ENCODE data around the gene SLC15A1. TPM values are rescaled to one million over a fixed set of nuclear protein-coding genes. Genes with fewer than 3 reads are reported as not detected.

Gene SLC15A1
- total and polyA plus RNA-seq, 4 donors = 0.10 to 0.24 (median 0.13) TPM

DNA sequence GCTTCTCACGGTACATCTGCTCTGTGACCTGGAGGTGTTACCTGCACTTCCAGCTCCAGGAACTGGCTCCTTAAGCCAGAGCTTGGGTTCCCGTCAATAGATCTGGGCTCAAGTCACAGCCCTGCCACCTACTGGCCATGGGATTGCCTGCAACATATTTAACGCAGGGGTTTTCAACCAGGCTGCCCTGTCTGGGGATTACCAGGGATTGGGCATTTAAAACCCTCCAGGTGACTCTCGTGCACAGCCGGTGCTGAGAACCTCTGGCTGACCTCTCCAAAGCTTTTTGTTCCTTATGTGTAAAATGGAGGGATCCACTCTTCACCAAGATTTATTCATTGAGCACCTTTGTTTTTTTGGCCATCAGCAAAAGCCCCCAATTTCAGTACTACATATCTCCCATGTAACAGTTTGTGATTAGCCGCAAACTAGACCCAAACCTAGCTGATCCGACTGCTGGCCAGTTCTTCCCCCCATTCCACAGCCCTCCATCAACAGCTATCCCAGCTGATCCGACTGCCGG is 98.9 kb downstream of the SLC15A1 start:
- Histone ChIP-seq H3K4me3 (ENCODE audit: low read depth, low read length) (no peak overlapping the region), H3K9me3 (ENCODE audit: control insufficient read depth, insufficient read depth, low read length) (no peaks in the 10 kb centered on the region), H3K4me1 (ENCODE audit: control insufficient read depth, insufficient read depth, low read length) (no peaks in the 10 kb centered on the region), H3K36me3 (ENCODE audit: control insufficient read depth, insufficient read depth, low read length) (no peaks in the 10 kb centered on the region), H3K27ac (ENCODE audit: low read depth, low read length) (no peak overlapping the region), H3K27me3 (ENCODE audit: control insufficient read depth, insufficient read depth, low read length) (peaks cover 3% of the 10 kb centered on the region)
- DNase-seq (ENCODE audit: low read depth in 4 of 6, low spot score in 6 of 6) = peak; percentile 48 to 93 (median 64)
- 49% methylated on average over 7 of the region's 9 CpGs for WGBS (ENCODE audit: insufficient coverage)

DNA sequence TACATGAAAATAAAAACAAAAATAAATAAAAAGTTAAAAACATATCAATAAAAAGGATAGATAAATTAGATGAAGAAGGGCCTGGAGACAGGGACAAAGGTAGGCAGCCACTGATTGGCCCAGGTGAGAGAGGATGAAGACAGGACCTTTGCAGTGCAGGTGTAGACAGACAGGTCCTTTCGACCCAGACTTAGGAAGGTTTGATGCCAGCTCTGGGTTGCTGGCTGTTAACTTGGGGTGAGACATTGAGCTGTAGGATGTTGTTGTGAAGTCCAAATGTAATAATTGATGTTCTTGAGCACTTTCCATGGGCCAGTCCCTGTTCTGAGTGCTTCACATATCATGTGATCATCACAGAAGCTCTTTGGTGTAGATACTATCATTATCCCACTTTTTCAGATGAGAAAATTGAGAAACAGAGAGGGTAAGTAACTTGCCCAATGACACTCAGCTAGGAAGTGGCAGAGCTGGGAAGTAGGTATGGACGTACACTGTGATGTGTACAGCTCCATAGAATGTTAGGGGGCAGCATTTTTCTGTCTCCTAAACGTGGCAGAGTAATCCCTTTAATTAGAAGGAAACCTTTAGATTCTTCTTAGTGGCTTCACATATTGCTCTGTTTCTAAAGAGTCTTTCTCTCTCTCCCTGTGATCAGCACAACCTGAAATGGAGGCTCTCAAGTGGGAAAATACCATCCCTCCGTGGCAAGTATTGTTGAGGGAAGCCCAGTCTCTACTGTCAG is 99.6 kb downstream of the SLC15A1 start:
- DNase-seq (ENCODE audit: low read depth in 4 of 6, low spot score in 6 of 6) = no peak
- H3K27me3 ChIP-seq (ENCODE audit: control insufficient read depth, insufficient read depth, low read length) = peaks cover 3% of the 10 kb centered on the region
- 50% methylated on average over 2 of the region's 4 CpGs for WGBS (ENCODE audit: insufficient coverage)

DNA sequence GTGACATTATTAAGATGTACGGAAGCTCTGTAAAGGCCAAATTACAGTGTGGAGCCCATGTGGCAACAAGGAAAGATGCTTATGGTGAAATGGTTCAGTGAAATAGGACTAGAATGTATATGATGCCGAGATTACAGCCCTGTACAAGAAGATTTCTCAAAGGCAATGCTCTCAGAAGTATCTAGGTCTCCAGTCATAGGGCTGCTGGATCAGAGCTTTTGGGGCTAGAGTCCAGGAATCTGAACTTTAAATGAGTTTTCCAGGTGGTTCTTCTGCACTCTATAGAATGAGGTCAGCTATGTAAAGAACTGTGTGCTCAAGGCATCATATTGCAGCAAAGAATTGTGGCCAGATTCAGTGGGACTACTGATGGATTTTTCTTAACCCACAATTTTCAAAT is 100.2 kb downstream of the SLC15A1 start:
- no peaks in the 10 kb centered on the region for H3K36me3 ChIP-seq (ENCODE audit: control insufficient read depth, insufficient read depth, low read length)
- H3K27me3 ChIP-seq (ENCODE audit: control insufficient read depth, insufficient read depth, low read length) = peaks cover 3% of the 10 kb centered on the region
- DNase-seq (ENCODE audit: low read depth in 4 of 6, low spot score in 6 of 6) = no peak
- H3K4me1 ChIP-seq (ENCODE audit: control insufficient read depth, insufficient read depth, low read length) = no peaks in the 10 kb centered on the region
- H3K4me3 ChIP-seq (ENCODE audit: low read depth, low read length) = no peak overlapping the region
- 40% methylated on average over 2 of the region's 2 CpGs for WGBS (ENCODE audit: insufficient coverage)
- no peaks in the 10 kb centered on the region for H3K9me3 ChIP-seq (ENCODE audit: control insufficient read depth, insufficient read depth, low read length)
- H3K27ac ChIP-seq (ENCODE audit: low read depth, low read length) = no peak overlapping the region

More for the DNA sequence above, 99.6 kb downstream of the SLC15A1 start:
- no peaks in the 10 kb centered on the region for H3K36me3 ChIP-seq (ENCODE audit: control insufficient read depth, insufficient read depth, low read length)
- H3K4me1 ChIP-seq (ENCODE audit: control insufficient read depth, insufficient read depth, low read length) = no peaks in the 10 kb centered on the region
- no peaks in the 10 kb centered on the region for H3K9me3 ChIP-seq (ENCODE audit: control insufficient read depth, insufficient read depth, low read length)
- H3K4me3 ChIP-seq (ENCODE audit: low read depth, low read length) = no peak overlapping the region
- no peak overlapping the region for H3K27ac ChIP-seq (ENCODE audit: low read depth, low read length)

DNA sequence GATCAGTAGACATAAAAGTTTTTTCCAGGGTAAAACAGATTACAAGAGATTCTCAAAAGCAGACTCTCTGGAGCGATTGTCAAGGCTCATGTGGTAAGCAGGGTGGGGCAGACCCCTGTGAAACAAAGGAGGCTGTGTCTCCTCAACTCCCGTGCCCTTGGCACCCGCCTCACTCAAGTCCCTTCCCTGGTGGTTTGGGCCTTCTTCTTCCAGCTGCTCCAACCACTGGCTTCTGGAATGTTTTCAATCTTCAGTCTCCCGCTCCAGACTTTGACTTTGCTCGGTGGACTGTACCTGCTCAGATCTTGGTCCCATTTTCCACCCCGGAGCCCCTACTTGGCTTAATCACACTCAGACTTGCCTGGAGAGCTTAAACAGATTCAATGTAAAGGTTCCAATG is 100.7 kb downstream of the SLC15A1 start:
- DNase-seq (ENCODE audit: low read depth in 4 of 6, low spot score in 6 of 6) = no peak
- Histone ChIP-seq H3K27ac (ENCODE audit: low read depth, low read length) (no peak overlapping the region), H3K36me3 (ENCODE audit: control insufficient read depth, insufficient read depth, low read length) (no peaks in the 10 kb centered on the region), H3K4me1 (ENCODE audit: control insufficient read depth, insufficient read depth, low read length) (no peaks in the 10 kb centered on the region), H3K4me3 (ENCODE audit: low read depth, low read length) (no peak overlapping the region), H3K9me3 (ENCODE audit: control insufficient read depth, insufficient read depth, low read length) (no peaks in the 10 kb centered on the region), H3K27me3 (ENCODE audit: control insufficient read depth, insufficient read depth, low read length) (peaks cover 3% of the 10 kb centered on the region)
- WGBS (ENCODE audit: insufficient coverage) = 100% methylated on average over 4 of the region's 6 CpGs

DNA sequence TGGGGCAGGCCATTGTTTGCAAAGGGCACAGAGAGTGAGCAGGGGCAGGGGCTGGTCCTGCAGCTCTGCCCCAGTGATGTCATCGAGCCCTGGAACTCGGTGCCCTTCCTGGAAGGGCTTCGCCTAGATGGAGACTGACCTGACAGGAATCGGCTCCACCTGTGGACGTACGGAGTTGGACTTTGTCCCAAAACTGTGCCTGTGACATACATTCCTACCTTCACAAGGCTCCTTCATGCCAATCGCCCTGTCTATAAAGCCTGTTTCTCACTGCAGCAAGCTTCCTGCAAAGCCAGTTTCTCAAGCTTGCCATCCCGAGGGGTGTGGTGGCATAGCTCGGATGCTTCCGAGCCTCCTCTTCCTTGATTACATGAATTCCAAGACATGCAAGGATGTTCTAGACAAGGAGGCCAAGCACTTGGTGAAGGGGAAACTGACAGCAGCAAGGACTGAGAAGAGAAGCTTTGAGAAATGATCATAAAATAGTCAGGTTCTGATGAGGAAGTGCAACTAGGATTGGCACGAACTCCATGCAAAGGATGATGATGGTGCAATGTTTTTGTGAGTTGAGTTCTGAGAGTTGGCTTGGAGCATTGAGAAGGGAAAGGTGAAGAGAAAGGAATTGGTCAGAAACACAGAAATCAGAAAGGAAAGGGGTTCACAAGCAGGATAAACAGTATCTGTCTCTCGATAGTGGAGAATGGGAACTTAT is 101.9 kb downstream of the SLC15A1 start:
- Histone ChIP-seq H3K4me3 (ENCODE audit: low read depth, low read length) (no peak overlapping the region), H3K4me1 (ENCODE audit: control insufficient read depth, insufficient read depth, low read length) (no peaks in the 10 kb centered on the region), H3K27ac (ENCODE audit: low read depth, low read length) (no peak overlapping the region), H3K27me3 (ENCODE audit: control insufficient read depth, insufficient read depth, low read length) (peaks cover 3% of the 10 kb centered on the region), H3K9me3 (ENCODE audit: control insufficient read depth, insufficient read depth, low read length) (no peaks in the 10 kb centered on the region), H3K36me3 (ENCODE audit: control insufficient read depth, insufficient read depth, low read length) (no peaks in the 10 kb centered on the region)
- no peak for DNase-seq (ENCODE audit: low read depth in 4 of 6, low spot score in 6 of 6)
- WGBS (ENCODE audit: insufficient coverage) = 84% methylated on average over 11 of the region's 12 CpGs

DNA sequence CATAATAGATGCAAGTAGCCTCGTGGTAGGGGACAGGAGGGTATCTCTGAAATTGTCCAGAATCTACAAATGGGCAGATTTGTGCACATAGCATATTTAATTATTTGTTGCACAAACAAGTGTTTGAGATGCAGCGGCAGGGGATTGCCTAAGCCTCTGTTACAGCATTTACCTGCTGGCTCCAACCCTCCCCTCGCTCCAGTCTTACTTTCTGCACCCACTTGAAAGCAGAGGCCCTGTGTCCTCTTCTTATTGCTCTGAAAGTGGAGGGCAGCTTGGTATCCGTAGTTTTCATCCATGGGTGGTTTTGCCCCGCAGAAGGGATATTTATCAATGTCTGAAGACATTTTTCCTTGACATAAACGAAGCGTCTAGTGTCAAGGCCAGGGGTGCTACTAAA is 102.6 kb downstream of the SLC15A1 start:
- Histone ChIP-seq H3K4me1 (ENCODE audit: control insufficient read depth, insufficient read depth, low read length) (no peaks in the 10 kb centered on the region), H3K9me3 (ENCODE audit: control insufficient read depth, insufficient read depth, low read length) (no peaks in the 10 kb centered on the region), H3K36me3 (ENCODE audit: control insufficient read depth, insufficient read depth, low read length) (no peaks in the 10 kb centered on the region), H3K27me3 (ENCODE audit: control insufficient read depth, insufficient read depth, low read length) (peaks cover 3% of the 10 kb centered on the region), H3K4me3 (ENCODE audit: low read depth, low read length) (no peak overlapping the region), H3K27ac (ENCODE audit: low read depth, low read length) (no peak overlapping the region)
- 85% methylated on average over 5 of the region's 7 CpGs for WGBS (ENCODE audit: insufficient coverage)
- DNase-seq (ENCODE audit: low read depth in 4 of 6, low spot score in 6 of 6) = no peak

DNA sequence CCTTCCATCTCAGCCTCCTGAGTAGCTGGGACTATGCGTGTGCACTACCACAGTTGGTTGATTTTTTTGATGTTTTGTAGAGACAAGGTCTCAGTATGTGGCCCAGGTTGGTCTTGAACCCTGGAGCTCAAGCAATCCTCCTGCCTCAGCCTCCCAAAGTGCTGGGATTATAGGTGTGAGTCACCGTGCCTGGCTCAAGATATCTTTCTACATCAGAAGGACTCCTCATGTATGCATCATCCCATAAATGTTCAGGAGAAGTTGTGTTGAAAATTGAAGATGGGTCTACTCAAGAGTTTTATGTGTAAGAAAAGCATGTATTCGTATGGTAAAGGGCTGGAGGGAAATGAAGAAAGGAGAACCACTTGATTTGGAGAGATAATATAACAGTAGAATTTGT is 103.8 kb downstream of the SLC15A1 start:
- H3K27me3 ChIP-seq (ENCODE audit: control insufficient read depth, insufficient read depth, low read length) = peaks cover under 1% of the 10 kb centered on the region
- H3K4me3 ChIP-seq (ENCODE audit: low read depth, low read length) = no peak overlapping the region
- no peaks in the 10 kb centered on the region for H3K36me3 ChIP-seq (ENCODE audit: control insufficient read depth, insufficient read depth, low read length)
- no peak overlapping the region for H3K27ac ChIP-seq (ENCODE audit: low read depth, low read length)
- no peak for DNase-seq (ENCODE audit: low read depth in 4 of 6, low spot score in 6 of 6)
- 63% methylated on average over 1 of the region's 3 CpGs for WGBS (ENCODE audit: insufficient coverage)
- no peaks in the 10 kb centered on the region for H3K4me1 ChIP-seq (ENCODE audit: control insufficient read depth, insufficient read depth, low read length)
- H3K9me3 ChIP-seq (ENCODE audit: control insufficient read depth, insufficient read depth, low read length) = no peaks in the 10 kb centered on the region

DNA sequence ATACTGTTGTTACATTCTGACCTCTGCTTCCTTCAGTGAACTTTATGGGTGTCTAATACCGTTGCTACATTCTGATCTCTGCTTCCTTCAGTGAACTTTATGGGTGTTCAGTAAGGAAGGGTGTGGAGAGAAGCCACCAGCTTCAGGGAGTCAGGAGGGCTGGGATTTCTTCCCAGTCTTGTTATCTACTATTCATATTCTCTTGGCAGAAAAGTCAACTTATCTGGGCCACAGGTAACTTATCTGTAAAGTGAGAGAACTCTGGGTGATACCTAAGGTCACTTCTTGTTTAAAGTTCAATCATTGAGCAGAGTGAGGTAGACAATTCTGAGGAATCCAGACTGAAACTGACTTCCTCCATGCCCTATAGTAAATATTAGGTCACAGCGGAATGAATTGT is 104.3 kb downstream of the SLC15A1 start:
- Histone ChIP-seq H3K9me3 (ENCODE audit: control insufficient read depth, insufficient read depth, low read length) (no peaks in the 10 kb centered on the region), H3K27me3 (ENCODE audit: control insufficient read depth, insufficient read depth, low read length) (no peaks in the 10 kb centered on the region), H3K36me3 (ENCODE audit: control insufficient read depth, insufficient read depth, low read length) (no peaks in the 10 kb centered on the region), H3K4me3 (ENCODE audit: low read depth, low read length) (no peak overlapping the region), H3K4me1 (ENCODE audit: control insufficient read depth, insufficient read depth, low read length) (no peaks in the 10 kb centered on the region), H3K27ac (ENCODE audit: low read depth, low read length) (no peak overlapping the region)
- WGBS (ENCODE audit: insufficient coverage) = no CpG with 5 or more reads among the region's 2 CpGs
- DNase-seq (ENCODE audit: low read depth in 4 of 6, low spot score in 6 of 6) = no peak

DNA sequence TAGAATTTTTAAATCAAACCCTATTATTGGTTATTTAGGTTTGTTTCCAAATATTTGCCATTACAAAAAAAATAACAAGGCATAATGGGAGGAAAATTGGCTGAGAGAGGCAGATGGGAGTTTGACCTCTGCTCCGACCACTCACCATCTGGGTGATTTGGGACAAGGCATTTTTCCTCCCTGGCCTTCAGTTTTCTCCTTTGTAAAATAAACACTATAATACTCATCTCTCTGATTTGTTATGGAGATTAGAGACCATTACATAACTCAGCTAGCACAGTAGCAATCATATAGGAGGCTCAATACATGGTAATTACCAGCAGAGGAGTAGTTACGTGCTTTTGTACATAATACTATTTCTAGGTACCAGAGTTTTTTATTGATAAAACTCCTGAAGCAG is 105.4 kb downstream of the SLC15A1 start:
- H3K9me3 ChIP-seq (ENCODE audit: control insufficient read depth, insufficient read depth, low read length) = no peaks in the 10 kb centered on the region
- no CpG with 5 or more reads among the region's 2 CpGs for WGBS (ENCODE audit: insufficient coverage)

DNA sequence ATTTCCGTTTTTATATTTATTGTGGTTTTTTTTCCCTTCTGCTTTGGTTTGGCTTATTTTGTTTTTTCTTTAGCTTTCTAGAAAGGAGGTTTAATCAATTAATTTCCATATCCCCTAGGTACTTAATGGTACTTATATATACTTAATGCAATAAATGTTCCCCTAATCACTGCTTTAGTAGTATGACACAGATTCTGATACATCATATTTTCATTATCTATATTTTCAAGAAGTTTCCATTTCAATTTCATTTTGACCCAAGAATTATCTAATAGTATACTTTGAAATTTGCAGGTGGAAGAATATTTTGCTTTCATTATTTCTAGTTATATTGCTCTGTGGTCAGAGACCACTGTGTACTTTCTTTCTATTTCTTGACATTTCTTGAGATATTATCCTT is 109.0 kb downstream of the SLC15A1 start:
- H3K27me3 ChIP-seq (ENCODE audit: control insufficient read depth, insufficient read depth, low read length) = no peaks in the 10 kb centered on the region
- no peak overlapping the region for H3K4me3 ChIP-seq (ENCODE audit: low read depth, low read length)
- WGBS (ENCODE audit: insufficient coverage) = no CpG with 5 or more reads among the region's 1 CpG
- no peaks in the 10 kb centered on the region for H3K4me1 ChIP-seq (ENCODE audit: control insufficient read depth, insufficient read depth, low read length)
- H3K9me3 ChIP-seq (ENCODE audit: control insufficient read depth, insufficient read depth, low read length) = no peaks in the 10 kb centered on the region
- H3K36me3 ChIP-seq (ENCODE audit: control insufficient read depth, insufficient read depth, low read length) = no peaks in the 10 kb centered on the region
- H3K27ac ChIP-seq (ENCODE audit: low read depth, low read length) = no peak overlapping the region
- DNase-seq (ENCODE audit: low read depth in 4 of 6, low spot score in 6 of 6) = no peak

More for the DNA sequence above, 105.4 kb downstream of the SLC15A1 start:
- H3K4me3 ChIP-seq (ENCODE audit: low read depth, low read length) = no peak overlapping the region
- no peak for DNase-seq (ENCODE audit: low read depth in 4 of 6, low spot score in 6 of 6)
- H3K27ac ChIP-seq (ENCODE audit: low read depth, low read length) = no peak overlapping the region
- H3K27me3 ChIP-seq (ENCODE audit: control insufficient read depth, insufficient read depth, low read length) = no peaks in the 10 kb centered on the region
- no peaks in the 10 kb centered on the region for H3K4me1 ChIP-seq (ENCODE audit: control insufficient read depth, insufficient read depth, low read length)
- no peaks in the 10 kb centered on the region for H3K36me3 ChIP-seq (ENCODE audit: control insufficient read depth, insufficient read depth, low read length)

Data from spinal cord (tissue), 10 donors.